ENCODE data around the gene OR5F1. TPM values are rescaled to one million over a fixed set of nuclear protein-coding genes. Genes with fewer than 3 reads are reported as not detected.

OR5F1 gene
- not detected for polyA plus RNA-seq (2012; ENCODE audit: insufficient read depth, insufficient read length, low read depth)

DNA sequence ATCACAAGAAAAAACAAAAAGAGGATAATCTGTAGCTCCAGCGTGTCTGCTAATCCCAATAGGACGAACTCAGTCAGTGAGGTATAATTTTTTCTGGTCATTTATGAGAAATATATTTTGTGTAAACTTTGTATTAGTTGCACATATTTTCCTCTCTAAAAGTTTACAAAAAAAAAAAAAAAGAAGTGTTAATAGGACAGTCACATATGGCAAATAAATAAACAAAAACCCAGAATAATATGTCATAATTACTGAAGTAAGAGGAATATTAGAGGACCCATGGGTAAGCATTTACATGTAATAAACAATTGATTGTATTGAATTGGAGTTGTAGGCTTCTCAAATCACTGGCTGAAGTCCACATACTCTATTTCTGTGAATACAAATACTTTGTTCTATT, at the start of gene OR5F1:
Gene OR5F1, minus strand, starts transcription at position 101 of the 400 bp plus-strand sequence. Its CDS starts 0 bp downstream, at position 101.
- H3K9me3 ChIP-seq, result no peaks in the 10 kb centered on the region
- TF ChIP-seq, protein P1, sequence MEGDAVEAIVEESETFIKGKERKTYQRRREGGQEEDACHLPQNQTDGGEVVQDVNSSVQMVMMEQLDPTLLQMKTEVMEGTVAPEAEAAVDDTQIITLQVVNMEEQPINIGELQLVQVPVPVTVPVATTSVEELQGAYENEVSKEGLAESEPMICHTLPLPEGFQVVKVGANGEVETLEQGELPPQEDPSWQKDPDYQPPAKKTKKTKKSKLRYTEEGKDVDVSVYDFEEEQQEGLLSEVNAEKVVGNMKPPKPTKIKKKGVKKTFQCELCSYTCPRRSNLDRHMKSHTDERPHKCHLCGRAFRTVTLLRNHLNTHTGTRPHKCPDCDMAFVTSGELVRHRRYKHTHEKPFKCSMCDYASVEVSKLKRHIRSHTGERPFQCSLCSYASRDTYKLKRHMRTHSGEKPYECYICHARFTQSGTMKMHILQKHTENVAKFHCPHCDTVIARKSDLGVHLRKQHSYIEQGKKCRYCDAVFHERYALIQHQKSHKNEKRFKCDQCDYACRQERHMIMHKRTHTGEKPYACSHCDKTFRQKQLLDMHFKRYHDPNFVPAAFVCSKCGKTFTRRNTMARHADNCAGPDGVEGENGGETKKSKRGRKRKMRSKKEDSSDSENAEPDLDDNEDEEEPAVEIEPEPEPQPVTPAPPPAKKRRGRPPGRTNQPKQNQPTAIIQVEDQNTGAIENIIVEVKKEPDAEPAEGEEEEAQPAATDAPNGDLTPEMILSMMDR (IDR thresholded peaks at IDR 0.05; ENCODE audit: low read depth, low read length), result no peak

DNA sequence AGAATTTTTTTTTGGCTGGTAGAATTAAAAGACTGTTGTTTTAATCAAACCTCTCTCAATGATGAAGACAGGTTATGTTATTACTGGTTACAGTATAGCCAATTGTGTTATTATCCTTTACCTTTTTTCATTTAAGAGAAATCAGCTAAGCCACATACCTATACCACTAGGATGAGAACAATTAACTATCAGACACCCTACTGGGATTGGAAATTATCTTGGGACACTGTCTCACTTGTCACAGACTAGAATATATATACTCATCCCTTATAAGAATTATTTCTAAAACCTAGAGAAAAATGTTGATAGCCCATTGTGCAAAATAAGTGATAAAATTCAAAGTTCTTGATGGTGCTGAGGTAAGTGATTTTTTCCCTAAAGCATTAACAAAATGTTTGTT, 32.9 kb upstream of the OR5F1 start, which contains the start of gene OR5AS1:
Gene OR5AS1, plus strand, starts transcription at position 301 of the 400 bp plus-strand sequence. CDS start 2,765 bp downstream, outside the sequence.
- Histone ChIP-seq H3K4me1 (no peaks in the 10 kb centered on the region), H3K4me3 (ENCODE audit: low read depth, low read length) (no peak within 1 kb of the TSS), H3K9me3 (no peaks in the 10 kb centered on the region), H3K36me3 (no peaks in the 10 kb centered on the region), H3K27me3 (no peaks in the 10 kb centered on the region)
- TF ChIP-seq, protein P1 (IDR thresholded peaks at IDR 0.05; ENCODE audit: low read depth, low read length), result no peak
- DNase-seq, result no peak

More for the DNA sequence above, at the start of gene OR5F1:
- no peak for DNase-seq
- Histone ChIP-seq H3K27me3 (no peaks in the 10 kb centered on the region), H3K4me3 (ENCODE audit: low read depth, low read length) (no peak within 1 kb of the TSS), H3K4me1 (no peaks in the 10 kb centered on the region), H3K36me3 (no peaks in the 10 kb centered on the region)

DNA sequence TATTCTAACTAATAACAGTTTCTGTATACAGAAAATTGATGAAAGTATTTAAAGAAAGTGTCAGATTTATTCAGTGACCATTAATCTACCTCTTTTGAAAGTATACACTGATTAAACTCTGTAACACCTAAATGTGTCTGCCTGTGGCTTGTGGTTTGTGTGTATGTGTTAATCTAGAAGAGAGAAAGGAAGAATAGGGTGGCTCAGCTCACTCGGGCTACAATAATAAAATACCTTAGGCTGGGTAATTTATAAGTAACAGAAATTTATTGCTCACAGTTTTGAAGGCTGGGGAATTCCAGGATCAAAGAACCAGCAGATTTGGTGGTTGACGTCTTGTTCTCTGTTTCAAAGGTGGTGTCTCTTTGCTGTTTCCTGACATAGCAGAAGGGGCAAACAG, 19.4 kb upstream of the OR5F1 start:
- no peaks in the 10 kb centered on the region for H3K4me1 ChIP-seq
- no peak overlapping the region for H3K4me3 ChIP-seq (ENCODE audit: low read depth, low read length)
- H3K27me3 ChIP-seq, result no peaks in the 10 kb centered on the region
- no peaks in the 10 kb centered on the region for H3K36me3 ChIP-seq
- TF ChIP-seq, protein P1 (IDR thresholded peaks at IDR 0.05; ENCODE audit: low read depth, low read length), result no peak
- no peak for DNase-seq
- H3K9me3 ChIP-seq, result no peaks in the 10 kb centered on the region

DNA sequence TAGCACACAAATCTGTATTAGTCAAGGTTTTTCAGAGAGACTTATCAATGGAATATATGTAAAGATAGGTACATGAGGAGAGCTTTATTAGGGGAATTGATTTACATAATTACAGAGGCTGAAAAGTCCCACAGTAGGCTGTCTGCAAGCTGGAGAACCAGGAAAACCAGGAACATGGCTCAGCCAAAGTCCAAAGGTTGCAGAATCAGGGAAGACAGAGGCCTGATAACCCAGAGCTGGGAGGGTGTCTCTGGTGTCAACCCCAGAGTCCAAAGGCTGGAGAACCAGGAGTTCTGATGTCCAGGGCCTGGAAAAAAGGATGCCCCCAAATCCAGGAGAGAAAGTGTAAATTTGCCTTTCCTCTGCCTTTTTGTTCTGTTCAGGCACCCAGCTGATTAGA, 16.3 kb upstream of the OR5F1 start:
- H3K27me3 ChIP-seq, result no peaks in the 10 kb centered on the region
- DNase-seq, result no peak
- no peak overlapping the region for H3K4me3 ChIP-seq (ENCODE audit: low read depth, low read length)
- H3K36me3 ChIP-seq, result no peaks in the 10 kb centered on the region
- H3K4me1 ChIP-seq, result no peaks in the 10 kb centered on the region
- no peaks in the 10 kb centered on the region for H3K9me3 ChIP-seq
- TF ChIP-seq, protein P1 (IDR thresholded peaks at IDR 0.05; ENCODE audit: low read depth, low read length), result no peak

- TF ChIP-seq, protein P1 (IDR thresholded peaks at IDR 0.05; ENCODE audit: low read depth, low read length), result no peak
- Histone ChIP-seq H3K4me3 (ENCODE audit: low read depth, low read length) (no peak overlapping the region), H3K4me1 (no peaks in the 10 kb centered on the region), H3K27me3 (no peaks in the 10 kb centered on the region), H3K9me3 (no peaks in the 10 kb centered on the region), H3K36me3 (no peaks in the 10 kb centered on the region)
- no peak for DNase-seq
These were observed 23.5 kb downstream of the OR5F1 start for GRCh38 chr11:55970935-55971334.

- H3K4me1 ChIP-seq, result no peaks in the 10 kb centered on the region
- H3K4me3 ChIP-seq (ENCODE audit: low read depth, low read length), result no peak within 1 kb of the TSS
- TF ChIP-seq, protein P1 (IDR thresholded peaks at IDR 0.05; ENCODE audit: low read depth, low read length), result no peak
- H3K27me3 ChIP-seq, result no peaks in the 10 kb centered on the region
- DNase-seq, result no peak
- H3K36me3 ChIP-seq, result no peaks in the 10 kb centered on the region
- no peaks in the 10 kb centered on the region for H3K9me3 ChIP-seq
These were observed 24.6 kb downstream of the OR5F1 start, which contains the start of gene OR10AG1 for GRCh38 chr11:55969845-55970244. OR10AG1 (minus strand) TSS chr11:55969945; CDS start chr11:55969907, 38 bp downstream.
